SU-DHL-6 (cell line): Measurements from ENCODE around the gene TMEM120B.

Source experiments
- H2AFZ ChIP-seq: fragments of 200-600 bp; sonication (generic); 2 replicates; pipeline ENCODE4 v1.6.1; 2014; ENCODE audit warnings: low read depth, mild to moderate bottlenecking, moderate library complexity, mixed read lengths, antibody characterized with exemption, low read length; ENCODE audit not compliant: severe bottlenecking
- H3F3A ChIP-seq: fragments of 200-600 bp; shearing (Covaris generic); 2 replicates; pipeline ENCODE4 v1.6.0; 2016; ENCODE audit warnings: antibody characterized with exemption, mild to moderate bottlenecking; ENCODE audit not compliant: insufficient read depth
- H3K27ac ChIP-seq: fragments of 200-600 bp; sonication (generic); 2 replicates; pipeline ENCODE4 v1.5.1; 2016; ENCODE audit warnings: low read depth, mild to moderate bottlenecking, low read length, moderate library complexity, mixed read lengths
- H3K27me3 ChIP-seq: fragments of 200-600 bp; sonication (generic), shearing (Covaris generic); 2 replicates; pipeline ENCODE4 v1.6.0; 2014; ENCODE audit warnings: mild to moderate bottlenecking, low read length
- H3K36me3 ChIP-seq: fragments of 200-600 bp; sonication (generic); 2 replicates; pipeline ENCODE4 v1.6.1; 2014; ENCODE audit warnings: mild to moderate bottlenecking, low read length, mixed read lengths
- H3K4me2 ChIP-seq: fragments of 300-600, 200-600 bp; shearing (Covaris generic), sonication (generic); 2 replicates; pipeline ENCODE4 v1.6.0; 2014; ENCODE audit warnings: low read length, low read depth, mild to moderate bottlenecking; ENCODE audit not compliant: poor library complexity, severe bottlenecking
- H3K4me3 ChIP-seq: fragments of 200-600 bp; sonication (generic); 2 replicates; pipeline ENCODE4 v1.5.1; 2014; ENCODE audit warnings: antibody characterized with exemption, low read length, mild to moderate bottlenecking, mixed read lengths; ENCODE audit not compliant: insufficient read depth, poor library complexity, severe bottlenecking
- H3K79me2 ChIP-seq: fragments of 200-600 bp; sonication (generic); 2 replicates; pipeline ENCODE4 v1.6.1; 2014; ENCODE audit warnings: mild to moderate bottlenecking, low read length, moderate library complexity; ENCODE audit not compliant: insufficient read depth
- H3K9ac ChIP-seq: fragments of 200-600 bp; sonication (generic); 2 replicates; pipeline ENCODE4 v1.7.0; 2014; ENCODE audit warnings: mild to moderate bottlenecking, low read length
- H3K9me2 ChIP-seq: fragments of 200-600 bp; sonication (generic); replicated peaks from 2 replicates; pipeline ENCODE4 v1.6.1; 2014; ENCODE audit warnings: low read length; ENCODE audit not compliant: insufficient read depth
- H3K9me3 ChIP-seq: fragments of 200-600 bp; sonication (generic); 2 replicates; pipeline ENCODE4 v1.6.1; 2014; ENCODE audit warnings: low read length, mixed read lengths; ENCODE audit not compliant: insufficient read depth
- H4K20me1 ChIP-seq: fragments of 200-600 bp; sonication (generic); 2 replicates; pipeline ENCODE4 v1.6.1; 2014; ENCODE audit warnings: low read depth, mild to moderate bottlenecking, antibody characterized with exemption, low read length, moderate library complexity, mixed read lengths
- CTCF ChIP-seq: fragments of 200-600 bp; sonication (generic); IDR thresholded peaks from one replicate; pipeline ENCODE4 v1.5.1; 2017; ENCODE audit warnings: antibody characterized with exemption, mild to moderate bottlenecking, low read length, moderate library complexity; ENCODE audit not compliant: insufficient read depth, poor library complexity, severe bottlenecking
- EZH2phosphoT487 ChIP-seq: fragments of 200-600 bp; sonication (generic), shearing (Covaris generic); conservative IDR thresholded peaks from 2 replicates; pipeline ENCODE4 v1.6.1; 2018; ENCODE audit warnings: mild to moderate bottlenecking, antibody characterized with exemption, low read length, moderate library complexity, mixed read lengths

TMEM120B gene

GRCh38 chr12:121820056-121820455 is 107.5 kb downstream of the TMEM120B start:
- no peaks in the 10 kb centered on the region; the same call in 1 of the 2 replicates for H3K79me2 ChIP-seq
- H3K36me3 ChIP-seq: 0 out of 2 replicates have a peak, but pooled peaks cover 6% of the 10 kb centered on the region

GRCh38 chr12:121822393-121823100 is 110.0 kb downstream of the TMEM120B start:
- Histone ChIP-seq H3K4me3 (no peak overlapping the region), H4K20me1 (no peaks in the 10 kb centered on the region), H3K4me2 (no peak overlapping the region), H3F3A (no peaks in the 10 kb centered on the region), H3K79me2 (no peaks in the 10 kb centered on the region), H3K27me3 (no peaks in the 10 kb centered on the region), H3K9ac (no peak overlapping the region), H2AFZ (no peak overlapping the region), H3K27ac (no peak overlapping the region), H3K36me3 (0 out of 2 replicates have a peak, but pooled peaks cover 2% of the 10 kb centered on the region), H3K9me2 (no peaks in the 10 kb centered on the region), H3K9me3 (no peaks in the 10 kb centered on the region)
- TF ChIP-seq CTCF (no peak), EZH2phosphoT487 (no peak)

More at GRCh38 chr12:121820056-121820455, 107.5 kb downstream of the TMEM120B start:
- no peaks in the 10 kb centered on the region for H3F3A ChIP-seq
- H2AFZ ChIP-seq: no peak overlapping the region
- H3K27ac ChIP-seq: no peak overlapping the region
- H3K9ac ChIP-seq: no peak overlapping the region
- no peaks in the 10 kb centered on the region for H3K9me2 ChIP-seq
- H4K20me1 ChIP-seq: no peaks in the 10 kb centered on the region
- H3K27me3 ChIP-seq: no peaks in the 10 kb centered on the region
- no peak overlapping the region for H3K4me2 ChIP-seq
- TF ChIP-seq EZH2phosphoT487 (no peak), CTCF (no peak)
- no peak overlapping the region for H3K4me3 ChIP-seq
- H3K9me3 ChIP-seq: no peaks in the 10 kb centered on the region

- H4K20me1 ChIP-seq: no peaks in the 10 kb centered on the region
- TF ChIP-seq EZH2phosphoT487 (no peak), CTCF (no peak)
Measured at GRCh38 chr12:121823101-121823726, 110.7 kb downstream of the TMEM120B start.

More at GRCh38 chr12:121823101-121823726, 110.7 kb downstream of the TMEM120B start:
- H3K27ac ChIP-seq: no peak overlapping the region
- no peaks in the 10 kb centered on the region for H3F3A ChIP-seq
- no peak overlapping the region for H2AFZ ChIP-seq
- H3K9me2 ChIP-seq: no peaks in the 10 kb centered on the region
- no peak overlapping the region for H3K4me3 ChIP-seq
- no peak overlapping the region for H3K4me2 ChIP-seq
- no peaks in the 10 kb centered on the region for H3K9me3 ChIP-seq
- 0 out of 2 replicates have a peak, but pooled peaks cover 2% of the 10 kb centered on the region for H3K36me3 ChIP-seq
- H3K27me3 ChIP-seq: no peaks in the 10 kb centered on the region
- H3K9ac ChIP-seq: no peak overlapping the region
- no peaks in the 10 kb centered on the region for H3K79me2 ChIP-seq
